ENCODE measurements around the gene RBM19.

RBM19 gene

GRCh38 chr12:113870035-113870434 lies 96.1 kb downstream of the RBM19 start:
- in situ Hi-C loops (cut with MboI; ENCODE audit: low sequenced_read_pairs, unreplicated experiment) = no loop called here
- TF ChIP-seq, protein P1, sequence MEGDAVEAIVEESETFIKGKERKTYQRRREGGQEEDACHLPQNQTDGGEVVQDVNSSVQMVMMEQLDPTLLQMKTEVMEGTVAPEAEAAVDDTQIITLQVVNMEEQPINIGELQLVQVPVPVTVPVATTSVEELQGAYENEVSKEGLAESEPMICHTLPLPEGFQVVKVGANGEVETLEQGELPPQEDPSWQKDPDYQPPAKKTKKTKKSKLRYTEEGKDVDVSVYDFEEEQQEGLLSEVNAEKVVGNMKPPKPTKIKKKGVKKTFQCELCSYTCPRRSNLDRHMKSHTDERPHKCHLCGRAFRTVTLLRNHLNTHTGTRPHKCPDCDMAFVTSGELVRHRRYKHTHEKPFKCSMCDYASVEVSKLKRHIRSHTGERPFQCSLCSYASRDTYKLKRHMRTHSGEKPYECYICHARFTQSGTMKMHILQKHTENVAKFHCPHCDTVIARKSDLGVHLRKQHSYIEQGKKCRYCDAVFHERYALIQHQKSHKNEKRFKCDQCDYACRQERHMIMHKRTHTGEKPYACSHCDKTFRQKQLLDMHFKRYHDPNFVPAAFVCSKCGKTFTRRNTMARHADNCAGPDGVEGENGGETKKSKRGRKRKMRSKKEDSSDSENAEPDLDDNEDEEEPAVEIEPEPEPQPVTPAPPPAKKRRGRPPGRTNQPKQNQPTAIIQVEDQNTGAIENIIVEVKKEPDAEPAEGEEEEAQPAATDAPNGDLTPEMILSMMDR (IDR thresholded peaks at IDR 0.05; ENCODE audit: borderline replicate concordance, control extremely low read depth, extremely low read depth, insufficient read depth, missing control alignments) = no peak
- DNase-seq (ENCODE audit: low spot score) = no peak

DNA sequence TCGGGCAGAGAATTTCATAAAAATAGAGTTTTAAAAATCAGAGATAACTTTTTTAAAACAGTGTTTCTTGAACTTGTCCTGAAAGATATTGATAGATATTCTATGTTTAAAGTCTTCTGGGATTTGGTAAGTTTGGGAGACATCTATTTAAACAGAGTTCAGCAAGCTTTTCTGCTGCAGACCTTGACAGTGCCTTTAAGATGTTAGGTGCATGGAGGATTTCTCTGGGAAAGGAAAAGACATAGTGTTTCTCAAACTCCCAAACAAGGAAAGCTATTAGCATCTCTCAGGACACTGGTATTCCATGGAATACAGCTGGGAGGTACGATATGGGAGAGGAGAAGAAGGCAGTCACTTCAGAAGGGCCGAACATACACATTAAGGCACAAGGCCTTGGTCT lies 97.8 kb downstream of the RBM19 start:
- TF ChIP-seq, protein P1 (IDR thresholded peaks at IDR 0.05; ENCODE audit: borderline replicate concordance, control extremely low read depth, extremely low read depth, insufficient read depth, missing control alignments) = no peak
- DNase-seq (ENCODE audit: low spot score) = no peak
- in situ Hi-C loops (cut with MboI; ENCODE audit: low sequenced_read_pairs, unreplicated experiment) = no loop called here

GRCh38 chr12:113867258-113867657 lies 98.9 kb downstream of the RBM19 start:
- DNase-seq (ENCODE audit: low spot score) = no peak
- TF ChIP-seq, protein P1 (IDR thresholded peaks at IDR 0.05; ENCODE audit: borderline replicate concordance, control extremely low read depth, extremely low read depth, insufficient read depth, missing control alignments) = no peak
- in situ Hi-C loops (cut with MboI; ENCODE audit: low sequenced_read_pairs, unreplicated experiment) = no loop called here

- in situ Hi-C loops (cut with MboI; ENCODE audit: low sequenced_read_pairs, unreplicated experiment) = no loop called here
- TF ChIP-seq, protein P1 (IDR thresholded peaks at IDR 0.05; ENCODE audit: borderline replicate concordance, control extremely low read depth, extremely low read depth, insufficient read depth, missing control alignments) = no peak
- no peak for DNase-seq (ENCODE audit: low spot score)
Measured at GRCh38 chr12:113866496-113866895, 99.6 kb downstream of the RBM19 start.

- in situ Hi-C loops (cut with MboI; ENCODE audit: low sequenced_read_pairs, unreplicated experiment) = no loop called here
- DNase-seq (ENCODE audit: low spot score) = no peak
- TF ChIP-seq, protein P1 (IDR thresholded peaks at IDR 0.05; ENCODE audit: borderline replicate concordance, control extremely low read depth, extremely low read depth, insufficient read depth, missing control alignments) = no peak
Measured at GRCh38 chr12:113863455-113863845, 102.7 kb downstream of the RBM19 start.

DNA sequence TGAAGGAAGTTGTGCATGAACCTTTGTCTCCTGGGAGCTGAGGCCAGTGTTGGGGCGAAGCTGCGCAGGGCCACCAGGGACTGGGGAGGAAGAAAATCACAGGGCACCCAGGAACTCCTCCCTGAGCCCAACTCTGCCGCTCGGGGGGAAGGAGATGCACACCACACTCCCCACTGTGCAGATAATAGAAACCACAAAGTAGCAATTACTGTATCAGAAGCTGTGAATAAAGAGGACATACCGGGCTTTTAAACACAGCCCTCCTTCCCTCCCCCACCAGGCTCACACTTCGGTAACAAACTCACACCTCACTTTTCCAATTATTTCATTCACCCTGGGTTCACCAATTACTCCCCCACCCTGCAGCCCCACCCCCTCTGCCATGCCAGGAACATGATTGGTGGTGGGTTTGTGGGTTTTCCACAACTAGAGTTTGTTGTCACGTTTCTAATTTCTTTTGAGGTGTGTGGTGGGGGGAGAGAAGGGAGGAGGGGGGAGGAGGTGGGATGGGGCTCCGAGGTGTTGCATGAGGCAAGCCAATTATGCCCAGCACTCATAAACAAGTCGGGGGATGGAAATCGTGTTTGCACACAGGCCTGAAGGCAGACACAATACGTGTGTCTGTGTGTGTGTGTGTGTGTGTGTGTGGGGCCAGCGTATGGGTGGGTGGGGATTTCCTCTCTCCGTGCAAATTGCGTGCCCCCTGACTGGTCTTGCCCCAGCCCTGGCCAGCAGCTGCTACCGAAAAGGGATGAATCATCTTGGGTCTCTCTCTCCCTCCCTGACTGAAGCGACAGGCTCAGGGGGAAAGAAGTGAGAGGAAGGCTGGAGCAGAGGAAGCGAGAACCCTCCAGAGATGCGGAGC lies 103.3 kb downstream of the RBM19 start:
- peak; percentile 66 for DNase-seq (ENCODE audit: low spot score)

More for the DNA sequence above, 103.3 kb downstream of the RBM19 start:
- in situ Hi-C loops (cut with MboI; ENCODE audit: low sequenced_read_pairs, unreplicated experiment) = no loop called here
- TF ChIP-seq, protein P1 (IDR thresholded peaks at IDR 0.05; ENCODE audit: borderline replicate concordance, control extremely low read depth, extremely low read depth, insufficient read depth, missing control alignments) = no peak

Measured in GM13976 (cell line).